HL-60 (cell line): ENCODE results near the gene SLC22A23.

ENCODE experiments used
- DNase-seq, 2 experiments: peaks; one replicate each; pipeline ENCODE4 v3.0.0-alpha.2; 2010 to 2020; ENCODE audit warnings: low read depth in 1 of 2, low spot score in 1 of 2
- H3K27ac ChIP-seq: fragments of 250-450 bp; sonication (Bioruptor Pico); replicated peaks from 2 replicates; pipeline ENCODE4 v1.5.1; 2020; ENCODE audit warnings: mild to moderate bottlenecking, moderate library complexity
- H3K27me3 ChIP-seq: fragments of 250-450 bp; sonication (Bioruptor Pico); 2 replicates; pipeline ENCODE4 v1.5.1; 2021; ENCODE audit warnings: mild to moderate bottlenecking, moderate library complexity; ENCODE audit not compliant: insufficient read depth, poor library complexity, severe bottlenecking
- H3K4me3 ChIP-seq: replicated peaks from 2 replicates; pipeline ENCODE4 v1.5.1; 2011; ENCODE audit warnings: mild to moderate bottlenecking, control low read depth, low read length; ENCODE audit not compliant: insufficient read depth
- GABPA ChIP-seq: IDR thresholded peaks from 2 replicates; pipeline ENCODE4 v1.6.1; 2012; ENCODE audit warnings: low read depth
- POLR2AphosphoS5 ChIP-seq: IDR thresholded peaks from 2 replicates; pipeline ENCODE4 v1.6.1; 2012; ENCODE audit warnings: low read depth
- REST ChIP-seq: IDR thresholded peaks from 2 replicates; pipeline ENCODE4 v1.6.1; 2012; ENCODE audit warnings: low read depth; ENCODE audit not compliant: insufficient replicate concordance
- SPI1 ChIP-seq: IDR thresholded peaks from 2 replicates; pipeline ENCODE4 v1.6.1; 2012; ENCODE audit warnings: low read depth, mild to moderate bottlenecking, borderline replicate concordance
- TF ChIP-seq, protein P1 (sequence below): IDR thresholded peaks from one replicate; pipeline ENCODE4 v1.5.1; 2011; ENCODE audit warnings: low read length, control low read depth, inconsistent platforms; ENCODE audit not compliant: insufficient read depth

SLC22A23 gene

GRCh38 chr6:3328796-3329195, 128.1 kb downstream of the SLC22A23 start:
- H3K27ac ChIP-seq: no peak overlapping the region
- no peak overlapping the region for H3K4me3 ChIP-seq
- peaks cover 11% of the 10 kb centered on the region for H3K27me3 ChIP-seq
- no peak for DNase-seq
- TF ChIP-seq SPI1 (no peak), GABPA (no peak), REST (no peak), POLR2AphosphoS5 (no peak)
- TF ChIP-seq, protein P1, sequence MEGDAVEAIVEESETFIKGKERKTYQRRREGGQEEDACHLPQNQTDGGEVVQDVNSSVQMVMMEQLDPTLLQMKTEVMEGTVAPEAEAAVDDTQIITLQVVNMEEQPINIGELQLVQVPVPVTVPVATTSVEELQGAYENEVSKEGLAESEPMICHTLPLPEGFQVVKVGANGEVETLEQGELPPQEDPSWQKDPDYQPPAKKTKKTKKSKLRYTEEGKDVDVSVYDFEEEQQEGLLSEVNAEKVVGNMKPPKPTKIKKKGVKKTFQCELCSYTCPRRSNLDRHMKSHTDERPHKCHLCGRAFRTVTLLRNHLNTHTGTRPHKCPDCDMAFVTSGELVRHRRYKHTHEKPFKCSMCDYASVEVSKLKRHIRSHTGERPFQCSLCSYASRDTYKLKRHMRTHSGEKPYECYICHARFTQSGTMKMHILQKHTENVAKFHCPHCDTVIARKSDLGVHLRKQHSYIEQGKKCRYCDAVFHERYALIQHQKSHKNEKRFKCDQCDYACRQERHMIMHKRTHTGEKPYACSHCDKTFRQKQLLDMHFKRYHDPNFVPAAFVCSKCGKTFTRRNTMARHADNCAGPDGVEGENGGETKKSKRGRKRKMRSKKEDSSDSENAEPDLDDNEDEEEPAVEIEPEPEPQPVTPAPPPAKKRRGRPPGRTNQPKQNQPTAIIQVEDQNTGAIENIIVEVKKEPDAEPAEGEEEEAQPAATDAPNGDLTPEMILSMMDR: no peak

DNA sequence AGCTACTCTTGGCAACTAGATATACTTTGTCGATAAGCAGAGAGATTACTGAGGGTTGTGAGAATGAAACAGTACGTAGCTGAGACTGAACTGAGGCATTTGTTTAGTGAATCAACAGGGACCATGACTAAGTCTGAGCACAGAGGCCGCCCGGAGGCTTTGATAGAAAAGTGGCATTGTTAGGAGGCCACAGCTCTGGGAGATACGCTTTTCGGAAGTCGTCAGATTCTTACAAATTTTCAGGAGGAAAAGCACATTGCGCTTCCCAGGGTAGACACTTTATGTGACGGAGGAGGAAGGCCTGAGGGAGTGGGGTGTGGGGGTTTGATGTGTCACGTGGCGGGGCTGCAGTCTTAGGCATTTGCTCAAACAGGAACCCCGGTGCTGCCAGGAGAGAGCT, 128.7 kb downstream of the SLC22A23 start:
- DNase-seq: no peak
- Histone ChIP-seq H3K27ac (no peak overlapping the region), H3K27me3 (peaks cover 11% of the 10 kb centered on the region), H3K4me3 (no peak overlapping the region)
- TF ChIP-seq POLR2AphosphoS5 (no peak), REST (no peak), GABPA (no peak), SPI1 (no peak)
- TF ChIP-seq, protein P1: no peak

DNA sequence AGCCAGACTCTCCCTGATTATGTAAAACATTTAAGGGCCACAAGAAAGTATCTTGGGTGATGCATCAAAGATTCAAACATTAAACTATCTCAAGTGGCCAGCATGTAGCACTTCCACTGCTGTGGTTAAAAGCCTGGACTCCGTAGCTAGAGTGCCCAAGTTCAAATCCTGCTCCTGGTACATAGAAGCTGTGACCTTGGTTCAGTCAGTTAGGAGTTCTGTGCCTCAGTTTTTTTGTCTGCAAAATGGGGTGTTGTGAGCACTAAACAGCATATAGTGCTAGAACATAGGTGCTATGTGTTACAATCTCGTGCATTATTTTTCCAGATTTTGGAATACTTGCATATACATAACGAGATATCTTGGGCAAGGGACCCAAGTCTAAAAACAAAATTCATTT, 129.4 kb downstream of the SLC22A23 start:
- Histone ChIP-seq H3K27me3 (peaks cover 10% of the 10 kb centered on the region), H3K4me3 (no peak overlapping the region), H3K27ac (no peak overlapping the region)
- no peak for DNase-seq
- TF ChIP-seq POLR2AphosphoS5 (no peak), SPI1 (no peak), GABPA (no peak), REST (no peak)
- TF ChIP-seq, protein P1: no peak
